Measurements from ENCODE around the gene LRRC31. TPM values are rescaled to one million over a fixed set of nuclear protein-coding genes. Genes with fewer than 3 reads are reported as not detected.

Gene LRRC31
- polyA plus RNA-seq, 2 donors, result not detected

DNA sequence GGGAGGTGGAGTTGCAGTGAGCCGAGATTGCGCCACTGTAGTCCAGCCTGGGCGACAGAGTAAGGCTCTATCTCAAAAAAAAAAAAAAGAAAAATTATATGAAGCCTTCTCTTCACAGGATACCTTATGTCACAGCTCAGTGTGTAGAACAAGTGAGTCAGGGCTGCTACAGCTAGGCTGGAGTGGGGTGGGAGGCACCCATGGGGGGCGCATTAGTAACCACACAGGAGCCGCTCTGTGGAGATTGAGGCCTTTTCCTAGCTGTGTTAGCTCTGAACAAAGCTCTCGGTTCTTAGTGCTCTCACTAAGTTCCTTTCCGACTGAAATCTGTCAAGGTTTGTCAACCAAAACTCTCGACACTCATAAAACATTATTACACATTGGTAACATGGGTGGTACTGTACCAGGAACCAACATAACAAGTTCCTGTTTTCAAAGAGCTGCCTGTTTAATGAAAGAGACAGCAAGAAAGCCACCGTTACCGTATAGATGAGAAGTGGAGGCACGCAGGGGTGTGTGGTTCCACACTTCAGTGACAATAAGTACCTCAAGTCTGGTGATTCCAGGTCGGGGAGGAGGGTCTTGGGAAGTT, 4.5 kb downstream of the LRRC31 start:
- Histone ChIP-seq H3K4me1 (ENCODE audit: control insufficient read depth in 2 of 2, insufficient read depth in 2 of 2, low read length in 1 of 2) (no peaks in the 10 kb centered on the region), H3K36me3 (ENCODE audit: control insufficient read depth in 2 of 2, insufficient read depth in 2 of 2, low read length in 1 of 2) (no peaks in the 10 kb centered on the region), H3K9me3 (ENCODE audit: control insufficient read depth in 2 of 2, insufficient read depth in 1 of 2, low read depth in 1 of 2, low read length in 1 of 2) (no peaks in the 10 kb centered on the region), H3K4me3 (ENCODE audit: low read depth in 1 of 2, low read length in 2 of 2) (no peak overlapping the region), H3K27ac (ENCODE audit: low read depth in 2 of 2, low read length in 1 of 2) (no peak overlapping the region), H3K27me3 (ENCODE audit: control insufficient read depth in 1 of 2, insufficient read depth in 2 of 2, low read length in 2 of 2) (no peaks in the 10 kb centered on the region)
- WGBS, 2 donors, result 72 to 73% methylated on average over 12 of the region's 12 CpGs

DNA sequence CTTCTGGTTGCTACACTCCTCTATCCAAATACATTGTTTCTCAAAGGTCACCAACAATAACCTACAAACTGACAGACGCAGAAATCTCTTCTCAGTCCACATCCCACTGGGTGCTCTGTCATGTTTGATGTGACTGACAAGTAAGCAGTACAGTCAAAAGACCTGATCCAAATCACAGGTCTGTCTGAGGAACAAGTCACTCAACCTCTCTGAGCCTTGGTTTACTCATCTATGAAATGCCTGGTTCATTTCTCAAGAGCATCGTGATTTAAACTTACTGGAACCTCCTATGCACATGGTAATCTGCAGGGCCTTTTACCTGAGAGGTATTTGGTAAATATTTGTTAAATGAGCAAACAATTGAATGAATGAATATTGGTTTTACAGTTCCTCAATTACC, 5.5 kb downstream of the LRRC31 start:
- H3K9me3 ChIP-seq (ENCODE audit: control insufficient read depth in 2 of 2, insufficient read depth in 1 of 2, low read depth in 1 of 2, low read length in 1 of 2), result no peaks in the 10 kb centered on the region
- H3K36me3 ChIP-seq (ENCODE audit: control insufficient read depth in 2 of 2, insufficient read depth in 2 of 2, low read length in 1 of 2), result no peaks in the 10 kb centered on the region
- H3K4me1 ChIP-seq (ENCODE audit: control insufficient read depth in 2 of 2, insufficient read depth in 2 of 2, low read length in 1 of 2), result no peaks in the 10 kb centered on the region
- 83 to 85% methylated on average over 2 of the region's 2 CpGs for WGBS, 2 donors
- H3K27me3 ChIP-seq (ENCODE audit: control insufficient read depth in 1 of 2, insufficient read depth in 2 of 2, low read length in 2 of 2), result no peaks in the 10 kb centered on the region
- no peak overlapping the region for H3K4me3 ChIP-seq (ENCODE audit: low read depth in 1 of 2, low read length in 2 of 2)
- no peak overlapping the region for H3K27ac ChIP-seq (ENCODE audit: low read depth in 2 of 2, low read length in 1 of 2)

DNA sequence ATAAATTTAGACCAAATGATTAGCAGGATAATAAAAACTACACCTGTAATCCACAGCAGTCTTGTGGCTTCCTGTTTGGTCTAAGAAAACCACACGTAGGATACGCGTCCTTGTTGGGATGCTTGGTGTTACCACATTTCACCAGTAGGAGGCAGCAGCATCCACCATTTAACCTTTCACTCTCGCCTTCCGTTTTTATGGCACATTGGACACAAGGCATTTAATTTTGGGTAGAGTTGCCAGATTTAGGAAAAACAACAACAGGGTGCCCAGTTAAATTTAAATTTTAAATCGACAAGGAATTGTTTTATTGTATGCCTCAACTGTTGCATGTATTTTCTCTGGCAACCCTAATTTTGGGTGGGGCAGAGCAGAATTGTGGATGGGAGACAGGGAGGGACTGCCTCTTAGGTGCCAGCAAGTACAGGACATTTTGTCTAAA, 6.3 kb downstream of the LRRC31 start:
- no peaks in the 10 kb centered on the region for H3K36me3 ChIP-seq (ENCODE audit: control insufficient read depth in 2 of 2, insufficient read depth in 2 of 2, low read length in 1 of 2)
- WGBS, 2 donors, result 1 to 5% methylated on average over 6 of the region's 6 CpGs
- H3K27me3 ChIP-seq (ENCODE audit: control insufficient read depth in 1 of 2, insufficient read depth in 2 of 2, low read length in 2 of 2), result no peaks in the 10 kb centered on the region
- no peak overlapping the region for H3K4me3 ChIP-seq (ENCODE audit: low read depth in 1 of 2, low read length in 2 of 2)
- no peaks in the 10 kb centered on the region for H3K9me3 ChIP-seq (ENCODE audit: control insufficient read depth in 2 of 2, insufficient read depth in 1 of 2, low read depth in 1 of 2, low read length in 1 of 2)
- H3K27ac ChIP-seq (ENCODE audit: low read depth in 2 of 2, low read length in 1 of 2), result no peak overlapping the region
- no peaks in the 10 kb centered on the region for H3K4me1 ChIP-seq (ENCODE audit: control insufficient read depth in 2 of 2, insufficient read depth in 2 of 2, low read length in 1 of 2)

DNA sequence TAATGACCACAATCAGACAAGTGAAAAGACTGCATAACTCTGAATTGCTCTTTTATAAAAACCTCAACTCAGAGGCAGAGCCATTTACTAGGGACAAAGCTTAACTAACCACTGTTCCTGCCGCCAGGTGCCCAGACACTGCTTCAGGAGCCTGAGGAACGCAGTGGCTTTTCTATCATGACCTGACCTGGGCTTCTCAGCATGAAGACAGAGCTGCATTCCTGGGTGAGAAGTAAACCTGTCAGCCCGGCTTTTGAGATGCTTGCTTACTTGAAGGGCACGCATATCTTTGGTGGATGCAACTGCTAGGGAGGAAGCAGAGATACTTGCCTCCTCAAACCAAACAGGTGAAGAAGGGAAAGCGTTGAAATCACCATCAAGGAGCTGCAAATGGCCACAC, 7.9 kb downstream of the LRRC31 start:
- H3K27me3 ChIP-seq (ENCODE audit: control insufficient read depth in 1 of 2, insufficient read depth in 2 of 2, low read length in 2 of 2), result no peaks in the 10 kb centered on the region
- no peaks in the 10 kb centered on the region for H3K9me3 ChIP-seq (ENCODE audit: control insufficient read depth in 2 of 2, insufficient read depth in 1 of 2, low read depth in 1 of 2, low read length in 1 of 2)
- H3K4me3 ChIP-seq (ENCODE audit: low read depth in 1 of 2, low read length in 2 of 2), result no peak overlapping the region
- 74 to 88% methylated on average over 5 of the region's 5 CpGs for WGBS, 2 donors
- no peaks in the 10 kb centered on the region for H3K4me1 ChIP-seq (ENCODE audit: control insufficient read depth in 2 of 2, insufficient read depth in 2 of 2, low read length in 1 of 2)
- no peak overlapping the region for H3K27ac ChIP-seq (ENCODE audit: low read depth in 2 of 2, low read length in 1 of 2)
- H3K36me3 ChIP-seq (ENCODE audit: control insufficient read depth in 2 of 2, insufficient read depth in 2 of 2, low read length in 1 of 2), result no peaks in the 10 kb centered on the region

DNA sequence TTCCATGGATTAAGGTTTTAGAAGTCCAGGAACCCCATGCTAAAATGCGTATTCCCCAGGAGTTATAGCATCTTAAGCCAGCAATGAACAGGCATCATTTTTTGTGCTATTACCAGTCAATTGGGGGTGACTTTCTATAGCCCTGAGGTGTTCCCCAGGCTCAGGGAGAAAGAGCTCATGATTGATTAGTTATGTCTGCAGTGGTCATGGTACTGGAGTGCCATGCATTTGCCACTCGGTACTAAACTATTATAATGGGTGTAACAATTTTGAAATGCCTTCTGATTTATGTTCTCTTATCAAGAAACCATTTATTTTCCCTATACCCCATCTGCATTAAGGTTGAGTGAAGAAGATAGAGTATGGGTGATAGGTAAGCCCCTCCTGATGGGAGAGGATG, 11.9 kb downstream of the LRRC31 start:
- H3K9me3 ChIP-seq (ENCODE audit: control insufficient read depth in 2 of 2, insufficient read depth in 1 of 2, low read depth in 1 of 2, low read length in 1 of 2), result no peaks in the 10 kb centered on the region
- no peaks in the 10 kb centered on the region for H3K27me3 ChIP-seq (ENCODE audit: control insufficient read depth in 1 of 2, insufficient read depth in 2 of 2, low read length in 2 of 2)
- no peak overlapping the region for H3K27ac ChIP-seq (ENCODE audit: low read depth in 2 of 2, low read length in 1 of 2)
- no peak overlapping the region for H3K4me3 ChIP-seq (ENCODE audit: low read depth in 1 of 2, low read length in 2 of 2)
- H3K36me3 ChIP-seq (ENCODE audit: control insufficient read depth in 2 of 2, insufficient read depth in 2 of 2, low read length in 1 of 2), result no peaks in the 10 kb centered on the region
- WGBS, 2 donors, result 64 to 80% methylated on average over 2 of the region's 2 CpGs
- no peaks in the 10 kb centered on the region for H3K4me1 ChIP-seq (ENCODE audit: control insufficient read depth in 2 of 2, insufficient read depth in 2 of 2, low read length in 1 of 2)

DNA sequence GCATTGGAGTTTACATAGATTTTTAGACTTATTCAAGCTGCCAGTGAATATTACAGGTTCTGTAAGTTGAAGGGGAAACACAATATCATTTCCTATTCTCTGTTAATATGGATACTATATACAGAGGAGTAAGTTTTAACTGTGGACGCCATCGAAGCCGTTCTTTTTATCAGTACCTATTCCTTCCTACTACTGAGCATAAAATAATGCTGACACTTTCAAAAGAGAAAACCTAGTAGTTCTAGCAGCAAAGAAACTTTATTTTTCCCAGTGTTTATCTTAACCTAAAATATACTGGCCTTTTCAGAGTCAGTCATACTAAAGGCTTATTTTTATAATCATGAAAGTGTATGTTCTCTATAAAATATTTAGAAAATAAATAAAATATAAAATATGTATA, 14.2 kb downstream of the LRRC31 start:
- H3K4me3 ChIP-seq (ENCODE audit: low read depth in 1 of 2, low read length in 2 of 2), result no peak overlapping the region
- H3K27me3 ChIP-seq (ENCODE audit: control insufficient read depth in 1 of 2, insufficient read depth in 2 of 2, low read length in 2 of 2), result no peaks in the 10 kb centered on the region
- H3K9me3 ChIP-seq (ENCODE audit: control insufficient read depth in 2 of 2, insufficient read depth in 1 of 2, low read depth in 1 of 2, low read length in 1 of 2), result no peaks in the 10 kb centered on the region
- no peaks in the 10 kb centered on the region for H3K36me3 ChIP-seq (ENCODE audit: control insufficient read depth in 2 of 2, insufficient read depth in 2 of 2, low read length in 1 of 2)
- WGBS, 2 donors, result 90 to 96% methylated on average over 3 of the region's 3 CpGs
- H3K4me1 ChIP-seq (ENCODE audit: control insufficient read depth in 2 of 2, insufficient read depth in 2 of 2, low read length in 1 of 2), result no peaks in the 10 kb centered on the region
- no peak overlapping the region for H3K27ac ChIP-seq (ENCODE audit: low read depth in 2 of 2, low read length in 1 of 2)

DNA sequence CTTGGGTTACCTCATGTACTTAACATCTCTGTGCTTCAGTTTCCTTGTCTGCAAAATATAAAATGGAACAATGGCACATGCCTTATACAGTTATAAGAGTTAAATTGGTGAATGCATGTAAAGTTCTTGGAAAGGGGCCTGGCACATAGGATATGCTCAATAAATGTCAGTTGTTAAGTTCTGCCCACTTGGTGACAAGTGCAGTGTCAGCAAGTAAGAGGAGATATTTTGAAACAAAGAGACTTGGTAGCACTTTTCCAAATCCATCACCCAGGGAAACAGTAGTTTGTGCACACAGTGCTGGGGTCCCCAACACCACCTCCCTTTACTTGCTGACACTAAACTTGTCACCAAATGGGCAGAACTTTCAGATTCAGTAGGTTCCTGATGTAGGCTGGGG, 19.1 kb downstream of the LRRC31 start:
- Histone ChIP-seq H3K9me3 (ENCODE audit: control insufficient read depth in 2 of 2, insufficient read depth in 1 of 2, low read depth in 1 of 2, low read length in 1 of 2) (no peaks in the 10 kb centered on the region), H3K36me3 (ENCODE audit: control insufficient read depth in 2 of 2, insufficient read depth in 2 of 2, low read length in 1 of 2) (no peaks in the 10 kb centered on the region), H3K4me3 (ENCODE audit: low read depth in 1 of 2, low read length in 2 of 2) (no peak overlapping the region), H3K27me3 (ENCODE audit: control insufficient read depth in 1 of 2, insufficient read depth in 2 of 2, low read length in 2 of 2) (no peaks in the 10 kb centered on the region), H3K4me1 (ENCODE audit: control insufficient read depth in 2 of 2, insufficient read depth in 2 of 2, low read length in 1 of 2) (no peaks in the 10 kb centered on the region), H3K27ac (ENCODE audit: low read depth in 2 of 2, low read length in 1 of 2) (no peak overlapping the region)

DNA sequence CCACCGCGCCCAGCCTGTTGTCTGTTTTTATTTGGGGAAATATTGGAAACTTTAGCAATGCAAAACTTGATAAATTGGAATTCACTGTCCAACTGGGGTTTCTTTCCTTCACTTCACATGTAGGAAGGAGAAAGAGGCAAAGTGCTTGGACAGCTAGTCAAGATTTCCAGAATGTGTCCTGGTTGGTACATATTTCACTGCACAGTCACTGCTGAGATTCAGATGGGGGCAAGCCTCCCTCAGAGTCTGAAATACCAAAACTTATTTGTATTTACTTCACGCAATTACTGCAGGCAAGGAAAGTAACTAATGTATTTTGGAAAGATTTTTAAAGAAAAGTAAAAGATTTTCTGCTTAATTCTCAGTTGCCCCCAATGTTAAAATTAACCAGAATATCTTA, 21.0 kb downstream of the LRRC31 start:
- Histone ChIP-seq H3K36me3 (ENCODE audit: control insufficient read depth in 2 of 2, insufficient read depth in 2 of 2, low read length in 1 of 2) (no peaks in the 10 kb centered on the region), H3K4me3 (ENCODE audit: low read depth in 1 of 2, low read length in 2 of 2) (no peak overlapping the region), H3K4me1 (ENCODE audit: control insufficient read depth in 2 of 2, insufficient read depth in 2 of 2, low read length in 1 of 2) (no peaks in the 10 kb centered on the region), H3K9me3 (ENCODE audit: control insufficient read depth in 2 of 2, insufficient read depth in 1 of 2, low read depth in 1 of 2, low read length in 1 of 2) (no peaks in the 10 kb centered on the region), H3K27me3 (ENCODE audit: control insufficient read depth in 1 of 2, insufficient read depth in 2 of 2, low read length in 2 of 2) (no peaks in the 10 kb centered on the region), H3K27ac (ENCODE audit: low read depth in 2 of 2, low read length in 1 of 2) (no peak overlapping the region)
- 97% methylated on average over 3 of the region's 3 CpGs for WGBS, 2 donors

DNA sequence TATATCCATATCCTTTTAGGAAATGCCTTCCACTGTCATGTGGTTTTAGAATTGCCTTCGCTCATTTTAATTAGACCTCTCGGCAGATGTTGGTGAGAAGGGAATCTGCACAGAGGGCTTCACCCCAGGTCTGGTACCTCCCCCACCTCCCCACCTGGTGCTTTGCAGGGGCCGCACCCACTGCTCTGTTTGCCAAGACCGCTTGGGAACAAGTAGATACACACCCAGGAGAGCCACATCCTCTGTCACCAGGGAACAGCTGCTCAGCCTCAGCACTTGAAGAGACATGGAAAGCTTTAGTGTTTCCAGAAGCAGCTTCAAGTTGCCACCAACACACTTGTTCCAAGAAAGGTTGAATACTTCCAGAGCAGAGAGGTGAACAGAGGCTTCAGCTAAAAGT, 21.8 kb downstream of the LRRC31 start:
- no peak overlapping the region for H3K4me3 ChIP-seq (ENCODE audit: low read depth in 1 of 2, low read length in 2 of 2)
- H3K36me3 ChIP-seq (ENCODE audit: control insufficient read depth in 2 of 2, insufficient read depth in 2 of 2, low read length in 1 of 2), result no peaks in the 10 kb centered on the region
- no peaks in the 10 kb centered on the region for H3K4me1 ChIP-seq (ENCODE audit: control insufficient read depth in 2 of 2, insufficient read depth in 2 of 2, low read length in 1 of 2)
- WGBS, 2 donors, result 45 to 50% methylated on average over 4 of the region's 4 CpGs
- H3K27ac ChIP-seq (ENCODE audit: low read depth in 2 of 2, low read length in 1 of 2), result no peak overlapping the region
- H3K9me3 ChIP-seq (ENCODE audit: control insufficient read depth in 2 of 2, insufficient read depth in 1 of 2, low read depth in 1 of 2, low read length in 1 of 2), result no peaks in the 10 kb centered on the region
- no peaks in the 10 kb centered on the region for H3K27me3 ChIP-seq (ENCODE audit: control insufficient read depth in 1 of 2, insufficient read depth in 2 of 2, low read length in 2 of 2)

DNA sequence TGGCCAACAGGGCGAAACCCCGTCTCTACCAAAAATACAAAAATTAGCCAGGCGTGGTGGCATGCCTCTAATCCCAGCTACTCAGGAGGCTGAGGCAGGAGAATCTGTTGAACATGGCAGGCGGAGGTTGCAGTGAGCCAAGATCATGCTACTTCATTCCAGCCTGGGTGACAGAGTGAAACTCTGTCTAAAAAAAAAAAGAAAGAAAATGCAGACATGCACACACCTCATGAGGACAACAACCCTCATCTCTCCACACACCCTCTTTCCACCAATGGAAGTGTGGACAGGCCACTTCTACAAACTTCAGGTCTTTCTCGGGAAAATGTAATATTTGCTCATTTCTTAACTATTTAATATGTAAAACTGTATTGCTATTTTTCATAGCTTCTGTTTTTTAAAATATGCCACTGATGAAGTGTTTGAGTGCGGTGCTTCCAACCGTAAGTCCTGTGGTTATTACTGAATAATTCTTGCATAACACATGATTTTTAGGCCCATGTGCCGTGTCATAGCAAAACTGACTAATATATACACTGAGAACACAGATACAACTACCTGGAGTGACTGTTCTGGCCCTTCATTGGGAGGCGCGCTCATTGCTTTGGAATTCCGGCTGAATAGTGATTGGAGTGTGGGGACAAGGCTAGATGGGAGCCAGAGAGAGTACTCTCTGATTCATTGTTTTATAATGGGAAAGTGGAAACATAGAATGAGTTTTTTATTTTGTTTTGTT, 23.1 kb downstream of the LRRC31 start:
- WGBS, 2 donors, result 90% methylated on average over 11 of the region's 11 CpGs

More for the DNA sequence above, 23.1 kb downstream of the LRRC31 start:
- Histone ChIP-seq H3K4me3 (ENCODE audit: low read depth in 1 of 2, low read length in 2 of 2) (no peak overlapping the region), H3K4me1 (ENCODE audit: control insufficient read depth in 2 of 2, insufficient read depth in 2 of 2, low read length in 1 of 2) (no peaks in the 10 kb centered on the region), H3K36me3 (ENCODE audit: control insufficient read depth in 2 of 2, insufficient read depth in 2 of 2, low read length in 1 of 2) (no peaks in the 10 kb centered on the region), H3K27ac (ENCODE audit: low read depth in 2 of 2, low read length in 1 of 2) (no peak overlapping the region), H3K9me3 (ENCODE audit: control insufficient read depth in 2 of 2, insufficient read depth in 1 of 2, low read depth in 1 of 2, low read length in 1 of 2) (no peaks in the 10 kb centered on the region), H3K27me3 (ENCODE audit: control insufficient read depth in 1 of 2, insufficient read depth in 2 of 2, low read length in 2 of 2) (no peaks in the 10 kb centered on the region)

Data from esophagus (tissue), 2 donors.